GM12873 (cell line): Measurements from ENCODE around the gene BAIAP2.

ENCODE experiments used
- TF ChIP-seq, protein P1 (sequence below): IDR thresholded peaks from 2 replicates; pipeline ENCODE4 v1.5.1; 2012; ENCODE audit warnings: low read depth, mild to moderate bottlenecking, moderate library complexity, low read length, control low read depth; ENCODE audit not compliant: insufficient read depth; ENCODE audit errors: missing control alignments

BAIAP2 gene

DNA sequence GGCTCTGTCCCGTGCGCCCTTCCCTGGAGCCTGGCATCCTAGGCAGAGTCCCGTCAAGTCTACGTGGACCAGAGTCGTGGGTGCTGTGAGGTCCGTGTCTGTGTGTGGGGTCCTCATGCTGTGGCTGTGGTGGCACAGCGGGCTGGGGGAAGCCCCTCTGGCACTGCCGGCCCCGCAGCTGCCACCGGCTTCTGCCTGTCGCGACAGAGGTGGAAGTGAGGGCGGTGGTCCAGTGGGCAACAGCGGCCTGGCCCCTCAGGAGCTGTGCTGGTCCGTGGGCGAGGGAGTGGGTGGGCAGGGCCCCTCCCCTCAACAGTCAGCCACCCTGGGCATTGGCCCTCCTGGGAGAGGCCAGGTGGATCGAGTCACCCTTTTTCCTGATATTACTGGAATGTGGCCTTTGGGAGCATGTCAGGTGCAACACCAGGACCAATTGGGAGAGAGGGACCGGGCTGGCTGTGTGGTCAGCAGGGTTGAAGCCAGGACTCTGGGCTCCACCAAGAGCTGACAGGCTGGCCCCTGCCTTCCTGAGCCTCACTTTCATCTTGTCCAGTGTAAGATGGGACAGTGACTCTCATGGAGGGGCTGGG, 11.9 kb downstream of the BAIAP2 start:
- TF ChIP-seq, protein P1, sequence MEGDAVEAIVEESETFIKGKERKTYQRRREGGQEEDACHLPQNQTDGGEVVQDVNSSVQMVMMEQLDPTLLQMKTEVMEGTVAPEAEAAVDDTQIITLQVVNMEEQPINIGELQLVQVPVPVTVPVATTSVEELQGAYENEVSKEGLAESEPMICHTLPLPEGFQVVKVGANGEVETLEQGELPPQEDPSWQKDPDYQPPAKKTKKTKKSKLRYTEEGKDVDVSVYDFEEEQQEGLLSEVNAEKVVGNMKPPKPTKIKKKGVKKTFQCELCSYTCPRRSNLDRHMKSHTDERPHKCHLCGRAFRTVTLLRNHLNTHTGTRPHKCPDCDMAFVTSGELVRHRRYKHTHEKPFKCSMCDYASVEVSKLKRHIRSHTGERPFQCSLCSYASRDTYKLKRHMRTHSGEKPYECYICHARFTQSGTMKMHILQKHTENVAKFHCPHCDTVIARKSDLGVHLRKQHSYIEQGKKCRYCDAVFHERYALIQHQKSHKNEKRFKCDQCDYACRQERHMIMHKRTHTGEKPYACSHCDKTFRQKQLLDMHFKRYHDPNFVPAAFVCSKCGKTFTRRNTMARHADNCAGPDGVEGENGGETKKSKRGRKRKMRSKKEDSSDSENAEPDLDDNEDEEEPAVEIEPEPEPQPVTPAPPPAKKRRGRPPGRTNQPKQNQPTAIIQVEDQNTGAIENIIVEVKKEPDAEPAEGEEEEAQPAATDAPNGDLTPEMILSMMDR, result no peak

DNA sequence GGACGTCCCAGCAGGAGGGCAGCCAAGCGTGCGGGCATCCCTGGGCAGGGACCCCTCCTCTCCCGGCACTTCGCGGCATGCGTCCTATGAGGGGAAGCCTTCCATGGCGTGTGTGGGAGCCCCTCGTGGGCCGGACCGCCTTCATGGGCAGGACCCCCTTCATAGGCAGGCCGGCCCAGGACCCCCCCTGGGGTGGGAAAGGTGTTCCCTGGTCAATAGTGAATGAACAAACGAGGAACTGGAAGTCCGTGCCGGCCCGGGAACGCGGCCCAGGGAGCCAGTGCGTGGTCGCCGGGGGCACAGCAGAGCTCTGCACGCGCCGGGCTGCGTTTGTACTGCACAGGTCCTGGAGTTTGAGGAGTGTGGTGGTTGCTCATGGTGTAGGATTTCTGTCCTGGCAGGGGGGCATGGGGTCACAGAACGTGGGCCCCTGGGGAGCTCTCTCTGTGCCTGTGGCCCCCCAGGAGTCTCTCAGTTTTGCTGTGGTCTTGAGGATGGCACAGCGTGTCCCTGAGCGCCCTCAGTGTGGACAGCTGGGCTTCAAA, 13.9 kb downstream of the BAIAP2 start:
- TF ChIP-seq, protein P1, result no peak

DNA sequence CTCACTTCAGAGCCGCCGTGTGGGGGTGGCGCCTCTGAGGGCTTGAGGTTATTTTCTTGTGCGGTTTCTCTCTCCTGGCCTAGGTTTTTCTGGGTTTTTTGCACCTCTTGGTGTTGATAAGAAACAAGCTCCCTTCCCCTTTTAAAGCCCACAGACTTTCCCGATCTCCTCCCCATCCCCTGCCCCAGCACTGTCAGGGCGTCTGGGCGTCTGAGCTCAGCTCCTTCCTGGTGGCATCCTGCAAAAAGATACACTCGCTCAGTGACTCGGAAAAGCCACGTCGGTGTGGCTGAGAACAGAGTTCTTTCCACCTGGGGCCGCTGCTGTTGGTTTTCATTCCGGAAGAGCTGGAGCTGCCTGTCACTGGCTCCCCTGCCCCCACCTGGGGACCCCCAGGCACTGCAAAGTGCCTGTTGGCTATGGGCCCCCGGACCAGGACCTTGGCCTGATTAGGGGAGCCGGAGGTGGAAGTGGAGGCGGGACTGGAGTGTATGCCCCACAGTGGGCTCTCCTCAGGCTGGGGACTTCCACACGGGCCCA, 14.5 kb downstream of the BAIAP2 start:
- TF ChIP-seq, protein P1, result no peak

DNA sequence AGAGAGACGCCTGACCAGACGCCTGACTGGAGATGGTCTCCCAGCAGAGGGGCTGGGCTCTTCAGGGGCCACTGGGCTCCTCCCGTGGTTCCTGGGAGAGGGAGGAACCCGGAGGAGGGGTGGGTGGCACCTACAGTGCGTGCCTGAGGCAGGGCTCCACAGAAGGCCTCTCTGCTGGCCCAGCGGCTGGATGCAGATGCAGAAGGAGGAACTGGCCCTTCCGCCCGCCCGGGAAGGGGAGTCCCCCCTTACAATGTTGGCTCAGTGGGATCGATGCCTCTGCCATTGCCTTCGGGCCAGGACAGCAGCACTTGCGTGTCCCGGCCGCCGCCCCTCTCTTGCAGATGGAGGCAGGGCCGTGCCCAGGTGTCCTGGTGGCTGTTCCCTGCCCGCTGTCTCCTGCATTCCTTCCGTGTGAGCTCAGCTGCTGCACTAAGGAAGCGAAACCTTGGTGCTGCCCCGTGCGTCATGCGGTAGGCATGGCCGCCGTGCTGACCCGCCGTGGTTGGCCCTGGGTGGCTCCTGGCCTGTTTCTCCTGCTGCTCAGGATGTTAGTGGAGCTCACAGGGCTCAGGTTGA, 15.1 kb downstream of the BAIAP2 start:
- TF ChIP-seq, protein P1, result no peak

DNA sequence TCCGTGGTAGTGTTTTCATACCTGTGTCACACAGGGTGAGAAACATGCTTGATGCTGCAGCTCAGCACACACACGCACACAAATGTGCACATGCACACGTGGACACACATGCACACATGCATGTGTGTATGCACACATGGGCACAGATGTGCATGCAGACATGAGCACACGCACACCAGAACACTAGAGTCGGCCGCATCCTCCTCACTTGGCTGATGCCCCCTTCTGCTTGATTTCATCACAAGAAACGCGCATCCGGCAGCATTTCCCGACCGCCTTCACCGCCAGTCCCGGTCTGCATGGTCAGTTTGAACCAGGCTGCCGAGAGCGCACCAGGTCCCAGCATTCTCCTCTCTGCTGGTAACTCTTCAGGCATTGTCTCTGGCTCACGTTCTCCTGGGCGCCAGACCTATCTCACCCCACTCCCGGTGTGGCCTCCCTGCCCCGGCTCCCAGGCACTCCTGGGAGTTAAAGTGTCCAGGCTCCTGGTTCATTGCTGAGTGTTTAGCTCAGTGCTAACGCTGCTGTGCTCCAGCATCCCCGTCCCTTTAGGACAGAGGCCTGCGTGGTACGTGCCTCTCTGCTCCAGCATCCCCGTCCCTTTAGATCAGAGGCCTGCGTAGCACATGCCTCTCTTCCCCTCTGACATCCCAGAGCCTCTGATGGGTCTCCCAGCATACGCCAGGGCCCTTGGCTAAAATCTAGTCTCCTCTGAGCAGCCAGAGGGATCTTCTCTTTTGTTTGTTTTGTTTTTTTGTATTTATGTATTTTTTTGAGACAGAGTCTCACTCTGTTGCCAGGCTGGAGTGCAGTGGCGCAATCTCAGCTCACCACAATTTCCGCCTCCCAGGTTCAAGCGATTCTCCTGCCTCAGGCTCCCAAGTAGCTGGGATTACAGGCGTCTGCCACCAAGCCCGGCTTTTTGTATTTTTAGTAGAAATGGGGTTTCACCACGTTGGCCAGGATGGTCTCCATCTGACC, 16.0 kb downstream of the BAIAP2 start:
- TF ChIP-seq, protein P1, result no peak

DNA sequence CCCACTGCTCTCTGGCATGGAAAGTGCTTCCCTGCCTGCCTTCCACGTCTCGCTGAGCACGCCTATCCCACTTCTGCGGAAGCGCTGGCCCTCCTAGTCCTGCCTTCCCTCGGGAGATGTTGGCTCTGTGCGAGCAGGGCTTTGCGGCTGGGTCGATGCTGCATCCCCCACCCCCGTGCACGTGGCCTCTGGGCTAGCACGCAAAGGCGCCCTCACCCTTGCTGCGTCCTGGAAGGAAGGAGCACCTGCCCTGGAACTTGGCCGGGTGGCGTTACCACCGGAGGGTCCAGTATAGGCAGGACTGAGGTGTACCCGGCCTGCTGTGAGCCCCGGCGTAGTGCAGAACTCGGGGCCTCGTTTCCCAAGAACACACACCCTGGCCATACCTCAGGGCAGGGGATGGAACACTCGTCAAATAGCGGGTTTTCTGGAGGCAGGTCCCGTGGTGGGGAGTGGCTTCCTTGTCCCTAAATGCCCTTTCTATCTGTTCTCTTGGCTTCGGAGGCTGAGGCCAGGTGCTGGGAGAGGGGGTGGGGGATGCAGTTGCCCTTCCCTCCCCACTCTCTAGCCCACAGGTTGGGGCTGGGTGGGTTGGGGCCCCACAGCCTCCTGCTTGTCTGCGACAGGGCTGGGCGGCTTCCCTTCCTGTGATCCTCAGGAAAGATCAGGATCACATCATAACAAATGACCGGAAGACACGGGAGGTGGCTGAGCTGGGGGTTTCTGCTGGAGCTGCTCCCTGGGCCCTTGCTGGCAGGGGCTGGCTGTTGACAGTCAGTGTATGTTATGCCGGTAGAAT, 17.4 kb downstream of the BAIAP2 start:
- TF ChIP-seq, protein P1, result no peak
